ENCODE results near the gene ZNF500.

The ZNF500 gene

DNA sequence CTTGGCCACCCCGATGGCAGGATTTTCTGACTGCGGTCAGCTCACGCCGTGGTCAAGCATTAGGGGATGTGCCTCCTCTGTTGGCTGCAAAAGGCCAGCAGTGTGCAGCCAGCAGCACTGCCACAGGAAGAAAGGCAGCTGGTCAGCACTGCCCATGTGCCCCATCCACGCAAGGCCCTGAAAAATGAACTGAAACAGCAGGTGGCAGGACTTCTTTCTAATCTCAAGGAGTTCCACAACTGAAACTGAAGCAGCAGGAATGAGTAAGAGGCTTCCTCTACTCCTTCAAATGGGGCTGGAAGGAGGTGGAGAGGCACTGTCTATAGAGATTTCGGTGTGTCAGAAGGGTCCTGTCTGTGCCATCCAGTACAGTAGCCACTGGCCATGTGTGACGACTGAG lies 3.2 kb downstream of the ZNF500 start:
- no peaks in the 10 kb centered on the region for H3K9me3 ChIP-seq (ENCODE audit: insufficient read depth, low read length)
- peaks cover 11% of the 10 kb centered on the region for H3F3A ChIP-seq (ENCODE audit: insufficient read depth)
- H2AFZ ChIP-seq (ENCODE audit: low read depth, low read length, severe bottlenecking) = no peak overlapping the region
- H3K9me2 ChIP-seq (replicated peaks; ENCODE audit: insufficient read depth, low read length) = no peaks in the 10 kb centered on the region
- no peaks in the 10 kb centered on the region for H4K20me1 ChIP-seq (ENCODE audit: low read depth, low read length)
- H3K4me2 ChIP-seq (ENCODE audit: low read depth, low read length, poor library complexity, severe bottlenecking) = no peak overlapping the region
- H3K36me3 ChIP-seq (ENCODE audit: low read length) = no peaks in the 10 kb centered on the region
- no peaks in the 10 kb centered on the region for H3K79me2 ChIP-seq (ENCODE audit: insufficient read depth, low read length)
- TF ChIP-seq, protein P1, sequence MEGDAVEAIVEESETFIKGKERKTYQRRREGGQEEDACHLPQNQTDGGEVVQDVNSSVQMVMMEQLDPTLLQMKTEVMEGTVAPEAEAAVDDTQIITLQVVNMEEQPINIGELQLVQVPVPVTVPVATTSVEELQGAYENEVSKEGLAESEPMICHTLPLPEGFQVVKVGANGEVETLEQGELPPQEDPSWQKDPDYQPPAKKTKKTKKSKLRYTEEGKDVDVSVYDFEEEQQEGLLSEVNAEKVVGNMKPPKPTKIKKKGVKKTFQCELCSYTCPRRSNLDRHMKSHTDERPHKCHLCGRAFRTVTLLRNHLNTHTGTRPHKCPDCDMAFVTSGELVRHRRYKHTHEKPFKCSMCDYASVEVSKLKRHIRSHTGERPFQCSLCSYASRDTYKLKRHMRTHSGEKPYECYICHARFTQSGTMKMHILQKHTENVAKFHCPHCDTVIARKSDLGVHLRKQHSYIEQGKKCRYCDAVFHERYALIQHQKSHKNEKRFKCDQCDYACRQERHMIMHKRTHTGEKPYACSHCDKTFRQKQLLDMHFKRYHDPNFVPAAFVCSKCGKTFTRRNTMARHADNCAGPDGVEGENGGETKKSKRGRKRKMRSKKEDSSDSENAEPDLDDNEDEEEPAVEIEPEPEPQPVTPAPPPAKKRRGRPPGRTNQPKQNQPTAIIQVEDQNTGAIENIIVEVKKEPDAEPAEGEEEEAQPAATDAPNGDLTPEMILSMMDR (IDR thresholded peaks at IDR 0.05; ENCODE audit: insufficient read depth, low read length, poor library complexity, severe bottlenecking) = no peak
- no peak for TF ChIP-seq EZH2phosphoT487 (conservative IDR thresholded peaks at IDR 0.05; ENCODE audit: low read length)
- H3K27me3 ChIP-seq (ENCODE audit: low read length) = no peaks in the 10 kb centered on the region
- H3K4me3 ChIP-seq (ENCODE audit: insufficient read depth, low read length, poor library complexity, severe bottlenecking) = no peak overlapping the region
- no peak overlapping the region for H3K27ac ChIP-seq (ENCODE audit: low read depth, low read length)
- no peak overlapping the region for H3K9ac ChIP-seq (ENCODE audit: low read length)

DNA sequence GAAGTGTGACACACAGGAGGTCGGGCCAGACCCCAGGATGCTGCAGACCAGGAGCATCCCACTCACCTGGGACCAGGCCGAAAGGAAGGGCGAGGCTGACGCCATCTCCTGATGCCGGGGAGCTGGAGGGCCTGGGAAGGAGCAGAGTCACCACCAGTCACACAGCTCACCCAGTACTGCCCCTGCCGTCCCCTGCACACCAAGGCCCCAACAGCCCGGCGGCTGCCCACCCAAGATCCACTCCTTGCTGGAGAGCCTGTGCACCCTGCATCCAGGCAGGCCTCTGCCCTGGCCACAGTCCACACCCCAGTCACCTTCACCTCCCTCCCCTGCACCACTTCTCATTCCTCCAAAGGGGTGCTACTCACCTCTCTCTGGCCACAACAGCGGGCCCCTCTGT lies 4.8 kb downstream of the ZNF500 start:
- no peak for TF ChIP-seq EZH2phosphoT487 (conservative IDR thresholded peaks at IDR 0.05; ENCODE audit: low read length)
- TF ChIP-seq, protein P1 (IDR thresholded peaks at IDR 0.05; ENCODE audit: insufficient read depth, low read length, poor library complexity, severe bottlenecking) = no peak
- H3K4me3 ChIP-seq (ENCODE audit: insufficient read depth, low read length, poor library complexity, severe bottlenecking) = no peak overlapping the region
- H2AFZ ChIP-seq (ENCODE audit: low read depth, low read length, severe bottlenecking) = no peak overlapping the region
- no peak overlapping the region for H3K4me2 ChIP-seq (ENCODE audit: low read depth, low read length, poor library complexity, severe bottlenecking)
- no peaks in the 10 kb centered on the region for H3K9me3 ChIP-seq (ENCODE audit: insufficient read depth, low read length)
- H3K79me2 ChIP-seq (ENCODE audit: insufficient read depth, low read length) = no peaks in the 10 kb centered on the region
- no peaks in the 10 kb centered on the region for H3K9me2 ChIP-seq (replicated peaks; ENCODE audit: insufficient read depth, low read length)
- no peaks in the 10 kb centered on the region for H3F3A ChIP-seq (ENCODE audit: insufficient read depth)
- no peak overlapping the region for H3K9ac ChIP-seq (ENCODE audit: low read length)
- H3K27ac ChIP-seq (ENCODE audit: low read depth, low read length) = no peak overlapping the region
- H4K20me1 ChIP-seq (ENCODE audit: low read depth, low read length) = no peaks in the 10 kb centered on the region
- no peaks in the 10 kb centered on the region for H3K36me3 ChIP-seq (ENCODE audit: low read length)
- no peaks in the 10 kb centered on the region for H3K27me3 ChIP-seq (ENCODE audit: low read length)

DNA sequence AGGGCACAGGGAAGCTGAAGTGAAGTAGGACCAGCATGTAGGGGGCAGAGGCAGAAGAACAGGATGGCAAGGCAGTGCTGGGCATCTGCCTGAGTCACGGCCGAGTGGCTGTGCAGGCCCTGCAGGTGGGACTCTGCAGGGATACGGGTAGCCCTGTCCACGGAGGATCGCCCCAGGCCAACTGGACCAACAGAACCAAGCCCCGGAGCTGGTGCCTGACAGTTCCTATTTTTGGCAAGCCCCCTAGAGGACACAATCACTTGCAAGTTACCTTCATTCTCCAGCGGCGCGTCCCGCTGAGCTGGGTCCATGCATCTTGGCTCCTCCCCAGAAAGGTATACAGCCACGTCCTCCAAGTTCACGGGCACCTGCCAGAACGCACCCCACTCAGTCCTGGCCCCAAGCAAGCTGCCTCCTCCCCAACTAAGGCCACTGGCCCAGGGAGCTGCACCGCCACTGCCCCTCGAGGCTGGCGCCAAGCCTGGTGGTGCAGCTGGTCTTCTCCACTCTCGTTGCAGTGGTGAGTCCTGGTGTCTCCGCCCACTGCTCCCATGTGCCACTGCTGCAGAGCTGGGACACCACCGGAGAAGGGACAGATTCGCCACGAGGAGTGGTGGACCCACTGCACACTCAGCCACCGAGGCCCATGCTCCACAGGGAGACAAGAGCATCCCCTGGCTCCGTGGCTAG lies 6.6 kb downstream of the ZNF500 start:
- Histone ChIP-seq H3K4me2 (ENCODE audit: low read depth, low read length, poor library complexity, severe bottlenecking) (no peak overlapping the region), H3K79me2 (ENCODE audit: insufficient read depth, low read length) (no peaks in the 10 kb centered on the region), H3K9ac (ENCODE audit: low read length) (no peak overlapping the region), H3K36me3 (ENCODE audit: low read length) (0 out of 2 replicates have a peak, but pooled peaks cover 3% of the 10 kb centered on the region), H4K20me1 (ENCODE audit: low read depth, low read length) (no peaks in the 10 kb centered on the region), H3K27me3 (ENCODE audit: low read length) (no peaks in the 10 kb centered on the region), H2AFZ (ENCODE audit: low read depth, low read length, severe bottlenecking) (no peak overlapping the region), H3K4me3 (ENCODE audit: insufficient read depth, low read length, poor library complexity, severe bottlenecking) (no peak overlapping the region), H3K9me3 (ENCODE audit: insufficient read depth, low read length) (no peaks in the 10 kb centered on the region), H3F3A (ENCODE audit: insufficient read depth) (no peaks in the 10 kb centered on the region), H3K9me2 (replicated peaks; ENCODE audit: insufficient read depth, low read length) (no peaks in the 10 kb centered on the region), H3K27ac (ENCODE audit: low read depth, low read length) (no peak overlapping the region)
- TF ChIP-seq EZH2phosphoT487 (conservative IDR thresholded peaks at IDR 0.05; ENCODE audit: low read length) = no peak
- TF ChIP-seq, protein P1 (IDR thresholded peaks at IDR 0.05; ENCODE audit: insufficient read depth, low read length, poor library complexity, severe bottlenecking) = no peak

All from SU-DHL-6 (cell line).